Natural killer cell (primary cell): ENCODE data around the gene KRTAP4-7. TPM values are rescaled to one million over a fixed set of nuclear protein-coding genes. Genes with fewer than 3 reads are reported as not detected.

Experiments used
- ATAC-seq, 3 donors: fragments of 150-1000 bp in 2 of 3; fragments of 200-7000 bp in 1 of 3; cut with Tn5 transposase; 1 replicate in 1 of 3; 2 replicates in 2 of 3; pipeline ENCODE4 v1.10.0; 2021; ENCODE audit warnings: mild to moderate bottlenecking in 2 of 3, moderate library complexity in 2 of 3
- DNase-seq, 2 donors: peaks; one replicate each; pipeline versions ENCODE4 v3.0.0 to v3.0.0-alpha.2; 2013 to 2021; ENCODE audit warnings: mixed read lengths in 1 of 2
- H3K27ac ChIP-seq: one replicate; pipeline ENCODE4 v1.5.1; 2013; ENCODE audit warnings: mild to moderate bottlenecking, low read length
- H3K27me3 ChIP-seq: one replicate; pipeline ENCODE4 v1.6.1; 2013; ENCODE audit warnings: low read length; ENCODE audit not compliant: control insufficient read depth, insufficient read depth
- H3K36me3 ChIP-seq: one replicate; pipeline ENCODE4 v1.6.1; 2013; ENCODE audit warnings: low read length; ENCODE audit not compliant: control insufficient read depth, insufficient read depth
- H3K4me1 ChIP-seq: one replicate; pipeline ENCODE4 v1.6.1; 2013; ENCODE audit warnings: low read length; ENCODE audit not compliant: control insufficient read depth, insufficient read depth
- H3K4me3 ChIP-seq: one replicate; pipeline ENCODE4 v1.5.1; 2013; ENCODE audit warnings: low read length
- H3K9me3 ChIP-seq: one replicate; pipeline ENCODE4 v1.6.1; 2013; ENCODE audit warnings: low read length; ENCODE audit not compliant: control insufficient read depth, insufficient read depth
- H3K27ac Mint-ChIP-seq, 2 donors: one replicate each; pipeline ENCODE4 v1.8.0; 2022; ENCODE audit warnings: mild to moderate bottlenecking in 2 of 2, mixed read lengths in 2 of 2, moderate library complexity in 1 of 2
- H3K27me3 Mint-ChIP-seq, 2 donors: one replicate each; pipeline ENCODE4 v1.8.0; 2022; ENCODE audit warnings: low read depth in 2 of 2, mixed read lengths in 2 of 2
- H3K36me3 Mint-ChIP-seq: one replicate; pipeline ENCODE4 v1.8.0; 2022; ENCODE audit warnings: mixed read lengths
- H3K4me1 Mint-ChIP-seq, 2 donors: one replicate each; pipeline ENCODE4 v1.8.0; 2022; ENCODE audit warnings: mixed read lengths in 2 of 2
- H3K4me3 Mint-ChIP-seq: one replicate; pipeline ENCODE4 v1.8.0; 2022; ENCODE audit warnings: mild to moderate bottlenecking, moderate library complexity, mixed read lengths
- H3K9me3 Mint-ChIP-seq, 2 donors: one replicate each; pipeline ENCODE4 v1.8.0; 2022; ENCODE audit warnings: mixed read lengths in 2 of 2
- WGBS: methylation state at CpG from one replicate; pipeline ENCODE4 v1.1.7; 2013; ENCODE audit warnings: missing lambda C conversion rate; ENCODE audit not compliant: insufficient coverage; 5-methylcytosine and 5-hydroxymethylcytosine counted together
- intact Hi-C: fragments of 100-400 bp; cut with micrococcal nuclease; formaldehyde crosslinking; loops from one replicate; pipeline ENCODE4 v1.14.2; 2022
- total RNA-seq, 4 donors: library from RNA; stranded (reverse); fragments of 120-200 nt in 1 of 4; gene quantifications; one replicate each; pipeline versions ENCODE4 v1.2.3 to v1.2.4, GENCODE V29; 2013 to 2022
- TF ChIP-seq, protein P1 (sequence below): fragments of 200-600 bp; IDR thresholded peaks from one replicate; pipeline ENCODE4 v1.8.0; 2022; ENCODE audit warnings: antibody characterized with exemption

Gene KRTAP4-7
- total RNA-seq, 3 donors from 2014 or later (not counting 1 experiment from before 2014, with no cell fraction given), result not detected

DNA sequence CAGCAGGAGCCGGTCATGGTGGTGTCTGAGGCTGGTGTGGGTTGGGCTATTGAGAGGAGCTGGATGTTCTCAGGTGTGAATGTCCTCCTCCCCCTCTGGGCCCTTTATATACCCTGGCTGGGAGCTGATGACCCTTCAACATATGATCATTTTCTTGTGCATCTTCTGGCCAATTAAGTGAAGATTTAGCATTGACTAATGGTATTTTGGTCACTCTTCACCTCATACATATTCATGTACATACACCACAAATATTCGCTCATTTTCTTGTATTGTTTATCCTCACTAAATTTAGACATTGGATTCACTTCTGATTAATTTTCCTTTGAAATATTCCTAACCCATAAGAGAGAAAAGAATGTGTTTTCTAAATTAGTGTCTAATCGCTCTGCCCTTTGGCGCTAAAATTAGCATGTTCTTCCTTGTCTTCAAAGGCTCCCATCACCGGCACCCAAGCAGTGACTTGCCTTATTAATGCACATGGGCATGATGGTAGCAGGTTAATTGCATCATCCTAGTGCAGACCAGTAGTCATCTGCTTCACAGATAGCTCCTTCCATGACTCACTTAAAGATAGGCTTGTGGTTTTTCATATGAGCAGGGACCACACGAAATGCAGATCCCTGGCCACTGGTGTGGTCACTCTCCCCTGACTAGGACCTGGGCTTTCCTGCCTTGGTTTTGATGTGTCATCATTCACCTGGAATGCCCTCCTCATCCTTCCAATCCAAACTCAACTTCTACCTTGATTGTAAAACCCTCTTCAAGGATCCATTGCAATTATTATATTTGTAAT, 17.9 kb upstream of the KRTAP4-7 start, which contains the start of gene KRTAP2-4:
Gene KRTAP2-4, minus strand, starts transcription at position 51 of the 796 bp plus-strand sequence. Its CDS starts 34 bp downstream, at position 17.
- WGBS, result 86% methylated on average over 5 of the region's 6 CpGs
- H3K36me3 ChIP-seq, result no peaks in the 10 kb centered on the region
- no peak within 1 kb of the TSS for H3K27ac Mint-ChIP-seq
- no peak within 1 kb of the TSS for H3K4me3 Mint-ChIP-seq
- H3K36me3 Mint-ChIP-seq, result no peaks in the 10 kb centered on the region
- peaks cover 0 to 6% of the 10 kb centered on the region in 2 donors for H3K27me3 Mint-ChIP-seq
- H3K4me3 ChIP-seq, result no peak within 1 kb of the TSS
- intact Hi-C loops, result no loop called here
- H3K9me3 Mint-ChIP-seq, result no peaks in the 10 kb centered on the region
- TF ChIP-seq, protein P1, sequence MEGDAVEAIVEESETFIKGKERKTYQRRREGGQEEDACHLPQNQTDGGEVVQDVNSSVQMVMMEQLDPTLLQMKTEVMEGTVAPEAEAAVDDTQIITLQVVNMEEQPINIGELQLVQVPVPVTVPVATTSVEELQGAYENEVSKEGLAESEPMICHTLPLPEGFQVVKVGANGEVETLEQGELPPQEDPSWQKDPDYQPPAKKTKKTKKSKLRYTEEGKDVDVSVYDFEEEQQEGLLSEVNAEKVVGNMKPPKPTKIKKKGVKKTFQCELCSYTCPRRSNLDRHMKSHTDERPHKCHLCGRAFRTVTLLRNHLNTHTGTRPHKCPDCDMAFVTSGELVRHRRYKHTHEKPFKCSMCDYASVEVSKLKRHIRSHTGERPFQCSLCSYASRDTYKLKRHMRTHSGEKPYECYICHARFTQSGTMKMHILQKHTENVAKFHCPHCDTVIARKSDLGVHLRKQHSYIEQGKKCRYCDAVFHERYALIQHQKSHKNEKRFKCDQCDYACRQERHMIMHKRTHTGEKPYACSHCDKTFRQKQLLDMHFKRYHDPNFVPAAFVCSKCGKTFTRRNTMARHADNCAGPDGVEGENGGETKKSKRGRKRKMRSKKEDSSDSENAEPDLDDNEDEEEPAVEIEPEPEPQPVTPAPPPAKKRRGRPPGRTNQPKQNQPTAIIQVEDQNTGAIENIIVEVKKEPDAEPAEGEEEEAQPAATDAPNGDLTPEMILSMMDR, result no peak
- no peaks in the 10 kb centered on the region for H3K4me1 ChIP-seq
- ATAC-seq (no peak), DNase-seq (no peak)
- H3K27me3 ChIP-seq, result no peaks in the 10 kb centered on the region
- no peaks in the 10 kb centered on the region for H3K4me1 Mint-ChIP-seq
- H3K27ac ChIP-seq, result no peak within 1 kb of the TSS
- H3K9me3 ChIP-seq, result no peaks in the 10 kb centered on the region

DNA sequence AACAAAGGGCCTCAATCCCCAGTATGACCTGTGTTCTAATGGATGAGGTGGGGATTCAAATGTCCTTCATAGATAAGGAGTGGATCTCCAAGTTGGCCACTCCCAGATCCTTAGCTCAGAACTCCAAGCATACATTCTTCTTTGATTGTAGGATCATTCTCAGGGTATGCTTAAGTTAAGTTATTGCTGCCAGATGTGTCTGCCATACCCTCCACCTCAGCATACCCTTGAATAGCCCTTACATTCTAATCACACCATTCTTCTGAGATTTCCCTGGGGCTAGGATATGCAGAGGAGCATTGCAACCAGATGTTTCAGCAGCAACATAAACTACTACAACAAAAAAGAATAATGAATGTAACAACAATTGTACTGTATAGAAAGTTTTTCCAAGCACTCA, 16.7 kb upstream of the KRTAP4-7 start:
- Mint-ChIP-seq H3K36me3 (no peaks in the 10 kb centered on the region), H3K27ac (no peak overlapping the region), H3K27me3 (peaks cover 0 to 3% of the 10 kb centered on the region in 2 donors), H3K4me3 (no peak overlapping the region), H3K9me3 (no peaks in the 10 kb centered on the region), H3K4me1 (no peaks in the 10 kb centered on the region)
- DNase-seq (no peak), ATAC-seq (no peak)
- H3K27me3 ChIP-seq, result no peaks in the 10 kb centered on the region
- TF ChIP-seq, protein P1, result no peak
- no peaks in the 10 kb centered on the region for H3K4me1 ChIP-seq
- no peaks in the 10 kb centered on the region for H3K36me3 ChIP-seq
- H3K27ac ChIP-seq, result no peak overlapping the region
- intact Hi-C loops, result no loop called here
- H3K9me3 ChIP-seq, result no peaks in the 10 kb centered on the region
- H3K4me3 ChIP-seq, result no peak overlapping the region

DNA sequence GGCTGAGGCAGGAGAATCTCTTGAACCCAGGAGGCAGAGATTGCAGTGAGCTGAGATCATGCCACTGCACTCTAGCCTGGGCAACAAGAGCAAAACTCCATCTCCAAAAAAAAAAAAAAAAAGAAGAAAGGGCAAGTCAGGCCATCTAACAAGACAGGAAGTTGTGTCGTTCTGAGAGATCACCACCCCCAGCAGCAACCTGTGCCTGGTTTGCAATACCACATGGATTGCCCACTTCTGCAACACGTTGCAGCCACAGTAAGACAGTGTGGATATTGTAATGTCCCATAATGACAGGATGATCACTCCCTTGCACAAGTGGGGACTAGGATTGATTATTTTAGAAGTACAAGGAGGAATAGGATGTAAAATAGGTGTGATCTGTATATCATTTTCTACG, 14.9 kb upstream of the KRTAP4-7 start:
- Mint-ChIP-seq H3K9me3 (no peaks in the 10 kb centered on the region), H3K27me3 (peaks cover 0 to 4% of the 10 kb centered on the region in 2 donors), H3K4me3 (no peak overlapping the region), H3K27ac (no peak overlapping the region), H3K4me1 (no peaks in the 10 kb centered on the region), H3K36me3 (no peaks in the 10 kb centered on the region)
- no peak overlapping the region for H3K4me3 ChIP-seq
- no peaks in the 10 kb centered on the region for H3K9me3 ChIP-seq
- no peaks in the 10 kb centered on the region for H3K27me3 ChIP-seq
- no peaks in the 10 kb centered on the region for H3K36me3 ChIP-seq
- intact Hi-C loops, result no loop called here
- 41% methylated on average over 3 of the region's 3 CpGs for WGBS
- TF ChIP-seq, protein P1, result no peak
- no peak for DNase-seq
- H3K27ac ChIP-seq, result no peak overlapping the region
- ATAC-seq, result no peak
- H3K4me1 ChIP-seq, result no peaks in the 10 kb centered on the region
